Heart right ventricle (tissue), 16 donors: ENCODE data around the gene RUSF1. TPM values are rescaled to one million over a fixed set of nuclear protein-coding genes. Genes with fewer than 3 reads are reported as not detected.
A peak's percentile ranks its signal among the peaks of the same experiment; 100 is the strongest.

ENCODE experiments used
- ATAC-seq, 8 donors: fragments of 200-7000 bp; cut with Tn5 transposase; one replicate each; pipeline ENCODE4 v1.9.1; 2020; ENCODE audit warnings: mild to moderate bottlenecking in 8 of 8, moderate library complexity in 8 of 8, moderate number of reproducible peaks in 1 of 8
- DNase-seq, 2 donors: peaks; one replicate each; pipeline ENCODE4 v3.0.0-alpha.2; 2020
- H3K27ac ChIP-seq, 10 donors: fragments of 200-600 bp; sonication (generic) in 2 of 10; one replicate each; pipeline versions ENCODE4 v1.5.0 to v1.8.0; 2020 to 2022; ENCODE audit warnings: mild to moderate bottlenecking in 3 of 10
- H3K27me3 ChIP-seq, 7 donors: fragments of 200-600 bp; one replicate each; pipeline ENCODE4 v1.8.0; 2021 to 2022; ENCODE audit warnings: mild to moderate bottlenecking in 2 of 7
- H3K36me3 ChIP-seq, 9 donors: fragments of 200-600 bp; sonication (generic) in 1 of 9; one replicate each; pipeline versions ENCODE4 v1.5.0 to v1.8.0; 2020 to 2022; ENCODE audit warnings: mild to moderate bottlenecking in 2 of 9
- H3K4me1 ChIP-seq, 9 donors: fragments of 200-600 bp; sonication (generic) in 1 of 9; one replicate each; pipeline versions ENCODE4 v1.5.0 to v1.8.0; 2020 to 2022; ENCODE audit warnings: mild to moderate bottlenecking in 4 of 9
- H3K4me3 ChIP-seq, 10 donors: fragments of 200-600 bp; sonication (generic) in 2 of 10; one replicate each; pipeline versions ENCODE4 v1.5.0 to v1.8.0; 2020 to 2022; ENCODE audit warnings: mild to moderate bottlenecking in 7 of 10, moderate library complexity in 2 of 10
- H3K9me3 ChIP-seq, 11 donors: fragments of 200-600 bp in 10 of 11; sonication (generic) in 2 of 11; one replicate each; pipeline versions ENCODE4 v1.5.0 to v1.8.0; 2013 to 2022; ENCODE audit warnings: mild to moderate bottlenecking in 2 of 11, control low read depth in 1 of 11, moderate library complexity in 1 of 11
- CTCF ChIP-seq, 9 donors: fragments of 200-600 bp; sonication (generic) in 2 of 9; IDR thresholded peaks; one replicate each; pipeline versions ENCODE4 v1.5.0 to v1.8.0; 2021 to 2022; ENCODE audit warnings: antibody characterized with exemption in 9 of 9, mild to moderate bottlenecking in 5 of 9, moderate library complexity in 1 of 9
- WGBS, 2 donors: extraction: QIAGEN DNeasy Blood & Tissue Kit; methylation state at CpG; one replicate each; pipeline ENCODE4 v1.1.7; 2013; ENCODE audit warnings: inconsistent platforms in 1 of 2; 5-methylcytosine and 5-hydroxymethylcytosine counted together
- intact Hi-C, 10 donors: fragments of 100-400 bp; cut with DNase I; formaldehyde crosslinking; loops; one replicate each; pipeline versions ENCODE4 v1.11.1 to v1.14.2; 2022
- polyA plus RNA-seq, 2 donors: library from polyadenylated mRNA; stranded (reverse); fragments of 200-250 nt; gene quantifications; one replicate each; pipeline ENCODE4 v1.2.3, GENCODE V29; 2013
- total RNA-seq, 10 donors: library from RNA; stranded (reverse); fragmentation: NEBNext Ultra II Directional in 3 of 10; extraction: Animal tissue kit (Norgen Biotek cat#: 25700) in 3 of 10; gene quantifications; one replicate each; pipeline versions ENCODE4 v1.2.1 to v1.2.4, GENCODE V29; 2021 to 2023
- donor health status: Arrhythmogenic right ventricular cardiomyopathy.
- donor health status: ischemic (EF 13 %, LVEDD 7.1; RV severe dilation, severe dysfunction).
- donor health status: healthy with polysubstance abuse.
- donor health status: DM: no; HTN: yes; CAD: no.
- donor health status: DM: no; HTN: no; CAD: no.
- donor health status: ischemic (EF 25% LVEDD 6.9; RV normal size, moderate dysfunction).
- donor health status: ischemic (EF 25% LVEDD 5.7; RV mildly dilated, moderate dysfunction).
- donor health status: healthy.
- donor health status: DM: yes; HTN: yes; CAD: no.
- donor health status: Ischemic cardiomyopathy.
- donor health status: ischemic (EF 35%, LVEDD 5.7; RV mildly dilated, moderate dysfunction).
- donor health status: nonischemic (EF 11% LVEDD 7.7; RV severe dilation, severe dysfunction).
- donor health status: DM: yes; HTN: yes; CAD: no.
- donor health status: PGD.
- donor health status: ischemic (EF 29% LVEDD 5.4; RV normal size, mild dysfunction).
- donor health status: nonischemic (EF 23%, LVEDD 6.1; RV moderate dilation, normal function).

Gene RUSF1
- total and polyA plus RNA-seq, 12 donors: 21.9 to 44.4 (median 25.0) TPM

GRCh38 chr16:31458844-31459686, 49.1 kb downstream of the RUSF1 start, which contains the start of gene ARMC5:
ARMC5 (plus strand) TSS chr16:31459501; CDS start chr16:31459525, 24 bp downstream.
- Histone ChIP-seq H3K9me3 (no peaks in the 10 kb centered on the region), H3K27ac (peak within 1 kb of the TSS; percentile 95 to 100 (median 98)), H3K4me1 (peaks cover 10 to 55% (median 48%) of the 10 kb centered on the region in 9 donors), H3K27me3 (no peaks in the 10 kb centered on the region), H3K36me3 (peaks cover 0 to 30% (median 16%) of the 10 kb centered on the region in 9 donors), H3K4me3 (peak within 1 kb of the TSS; percentile 37 to 90 (median 75))
- intact Hi-C loops: loop anchor here in 5 of 10 donors (1.0 to 10.0 kb wide), 8 partner anchors 50 to 502 kb away; partner anchors contain the start of genes FUS (in 3 of the 5), KAT8 (in 1 of the 5), RUSF1 (in 1 of the 5) and SETD1A (in 1 of the 5)
- WGBS, 2 donors: 0% methylated on average over 81 to 91 of the region's 91 CpGs
- DNase-seq (peak; percentile 97 to 98), ATAC-seq (peak; percentile 87 to 93 (median 90))
- TF ChIP-seq CTCF (IDR thresholded peaks at IDR 0.05): peak; percentile 19 to 83 (median 61)

DNA sequence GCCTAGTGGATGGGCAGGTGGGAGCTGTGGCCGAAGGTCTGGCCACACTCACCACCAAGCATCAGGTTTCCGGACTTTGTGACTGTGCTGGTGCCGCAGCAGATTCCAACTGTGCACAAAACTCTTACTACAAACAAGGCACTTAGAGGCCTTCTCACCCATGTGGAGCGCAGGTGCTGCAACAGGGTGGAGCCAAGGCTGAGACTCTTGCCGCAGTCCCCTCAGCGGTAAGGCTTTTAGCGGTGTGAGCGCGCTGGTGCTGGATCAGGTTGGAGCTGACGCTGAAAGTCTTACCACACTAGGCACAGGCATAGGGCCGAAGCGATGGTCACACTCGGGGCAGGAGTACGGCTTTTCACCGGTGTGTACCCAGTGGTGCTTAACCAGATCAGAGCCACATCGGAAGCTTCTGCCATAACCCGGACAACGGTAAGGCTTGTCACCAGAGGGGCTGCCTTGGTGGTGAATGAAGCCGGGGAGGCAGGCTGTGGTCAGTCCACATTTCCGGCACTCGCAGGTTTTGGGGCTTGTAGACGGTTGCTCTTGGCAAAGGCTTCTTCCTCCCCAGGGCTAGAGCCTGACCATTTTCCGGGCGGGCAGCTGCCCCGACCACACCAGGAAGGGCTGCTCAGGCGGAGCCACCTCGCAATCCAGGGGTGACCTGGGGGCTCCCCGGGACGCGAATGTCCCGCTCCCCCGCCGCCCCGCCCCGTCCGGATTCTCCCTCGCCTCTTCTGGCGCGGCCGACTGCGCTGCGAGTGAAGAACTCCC, 49.9 kb downstream of the RUSF1 start:
- Histone ChIP-seq H3K9me3 (no peaks in the 10 kb centered on the region), H3K4me3 (peak overlapping the region; percentile 37 to 90 (median 75)), H3K36me3 (peaks cover 0 to 22% (median 11%) of the 10 kb centered on the region in 9 donors), H3K4me1 (peaks cover 11 to 63% (median 56%) of the 10 kb centered on the region in 9 donors), H3K27me3 (no peaks in the 10 kb centered on the region), H3K27ac (peak overlapping the region; percentile 95 to 100 (median 98))
- ATAC-seq (peak in 7 of 8 donors; percentile 0 to 10 (median 3)), DNase-seq (peak; percentile 59 to 62)
- WGBS, 2 donors: 1 to 3% methylated on average over 42 of the region's 42 CpGs
- peak in 2 of 9 donors; percentile 26 to 30 for TF ChIP-seq CTCF (IDR thresholded peaks at IDR 0.05)
- intact Hi-C loops: loop anchor here in 5 of 10 donors (2.0 to 10.0 kb wide), 7 partner anchors 51 to 501 kb away; partner anchors contain the start of genes FUS (in 3 of the 5), KAT8 (in 1 of the 5), RUSF1 (in 1 of the 5) and SETD1A (in 1 of the 5)

- no peaks in the 10 kb centered on the region for H3K9me3 ChIP-seq
- 69 to 77% methylated on average over 8 of the region's 8 CpGs for WGBS, 2 donors
- DNase-seq (no peak), ATAC-seq (no peak)
- no peak for TF ChIP-seq CTCF (IDR thresholded peaks at IDR 0.05)
- no peaks in the 10 kb centered on the region for H3K27me3 ChIP-seq
- peaks cover 15 to 76% (median 69%) of the 10 kb centered on the region in 9 donors for H3K4me1 ChIP-seq
- H3K27ac ChIP-seq: peak overlapping the region in 3 of 10 donors; percentile 12 to 98 (median 95)
- peaks cover 0 to 10% (median 1%) of the 10 kb centered on the region in 9 donors for H3K36me3 ChIP-seq
- intact Hi-C loops: loop anchor here in 5 of 10 donors (5.0 to 10.0 kb wide), 6 partner anchors 272 to 500 kb away; partner anchors contain the start of genes FUS (in 3 of the 5), KAT8 (in 1 of the 5), SETD1A (in 1 of the 5) and ZNF267 (in 1 of the 5)
- H3K4me3 ChIP-seq: peak overlapping the region in 6 of 10 donors; percentile 72 to 88 (median 78)
Measured at GRCh38 chr16:31456988-31457360, 51.2 kb downstream of the RUSF1 start.
